ENCODE measurements around the gene SLC9C1. TPM values are rescaled to one million over a fixed set of nuclear protein-coding genes. Genes with fewer than 3 reads are reported as not detected.

The SLC9C1 gene
- total RNA-seq, 4 donors from 2014 or later: not detected

DNA sequence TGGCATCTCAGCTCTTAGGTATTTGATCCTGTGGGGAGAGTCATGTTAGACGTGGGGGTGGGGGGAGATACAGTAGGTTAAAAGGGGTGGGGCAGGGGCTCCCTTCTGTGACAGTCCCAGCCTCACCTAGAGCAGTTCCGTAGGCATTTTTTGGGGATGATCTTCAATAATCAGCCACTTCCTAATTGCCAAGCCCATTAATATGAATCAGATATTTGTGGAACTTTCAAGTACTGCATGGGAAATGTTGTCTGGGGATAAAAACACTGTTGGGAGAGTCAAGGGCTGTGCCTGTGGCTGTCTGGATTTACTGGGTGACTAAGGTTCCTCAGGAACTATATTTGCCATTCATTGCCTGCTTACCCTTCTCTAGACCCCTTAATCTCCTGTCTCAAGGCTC lies 198.3 kb downstream of the SLC9C1 start:
- in situ Hi-C loops (cut with MboI; ENCODE audit: low pct_ligation_motif_present in 1 of 4, low pct_unique_long_range_greater_than_20kb in 1 of 4, low sequenced_read_pairs in 3 of 4) (no loop called here), intact Hi-C loops (cut with DNase I; ENCODE audit: low total_unique reads) (no loop called here)
- TF ChIP-seq EP300 (IDR thresholded peaks at IDR 0.05; ENCODE audit: low read depth) (no peak), POLR2AphosphoS5 (IDR thresholded peaks at IDR 0.05) (no peak), POLR2A (IDR thresholded peaks at IDR 0.05) (no peak)
- TF ChIP-seq, protein P1, sequence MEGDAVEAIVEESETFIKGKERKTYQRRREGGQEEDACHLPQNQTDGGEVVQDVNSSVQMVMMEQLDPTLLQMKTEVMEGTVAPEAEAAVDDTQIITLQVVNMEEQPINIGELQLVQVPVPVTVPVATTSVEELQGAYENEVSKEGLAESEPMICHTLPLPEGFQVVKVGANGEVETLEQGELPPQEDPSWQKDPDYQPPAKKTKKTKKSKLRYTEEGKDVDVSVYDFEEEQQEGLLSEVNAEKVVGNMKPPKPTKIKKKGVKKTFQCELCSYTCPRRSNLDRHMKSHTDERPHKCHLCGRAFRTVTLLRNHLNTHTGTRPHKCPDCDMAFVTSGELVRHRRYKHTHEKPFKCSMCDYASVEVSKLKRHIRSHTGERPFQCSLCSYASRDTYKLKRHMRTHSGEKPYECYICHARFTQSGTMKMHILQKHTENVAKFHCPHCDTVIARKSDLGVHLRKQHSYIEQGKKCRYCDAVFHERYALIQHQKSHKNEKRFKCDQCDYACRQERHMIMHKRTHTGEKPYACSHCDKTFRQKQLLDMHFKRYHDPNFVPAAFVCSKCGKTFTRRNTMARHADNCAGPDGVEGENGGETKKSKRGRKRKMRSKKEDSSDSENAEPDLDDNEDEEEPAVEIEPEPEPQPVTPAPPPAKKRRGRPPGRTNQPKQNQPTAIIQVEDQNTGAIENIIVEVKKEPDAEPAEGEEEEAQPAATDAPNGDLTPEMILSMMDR (IDR thresholded peaks at IDR 0.05): no peak
- Histone ChIP-seq H3K9me3 (no peaks in the 10 kb centered on the region), H3K27me3 (no peaks in the 10 kb centered on the region), H3K36me3 (no peaks in the 10 kb centered on the region), H3K4me3 (no peak overlapping the region), H3K4me1 (peaks cover 0 to 51% (median 24%) of the 10 kb centered on the region in 4 donors), H3K27ac (peak overlapping the region in 2 of 4 donors; percentile 12 to 13)
- no peak for DNase-seq
- WGBS, 2 donors (ENCODE audit: low coverage in 1 of 2): 34 to 55% methylated on average over 2 of the region's 2 CpGs

DNA sequence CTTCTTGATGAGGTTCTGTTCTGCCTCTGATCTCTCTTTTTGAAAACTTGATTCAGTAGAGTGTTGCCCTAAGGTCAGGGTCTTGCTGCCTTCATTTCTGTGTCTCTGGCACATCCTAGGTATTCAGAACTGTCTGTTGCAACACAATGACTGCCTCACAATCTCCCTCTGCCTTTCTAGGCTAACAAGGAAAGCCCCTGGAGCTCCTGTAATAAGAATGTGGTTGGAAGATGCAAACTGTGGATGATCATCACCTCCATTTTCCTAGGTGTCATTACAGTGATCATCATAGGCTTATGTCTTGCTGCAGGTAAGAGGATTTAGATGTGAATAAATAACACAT lies 200.9 kb downstream of the SLC9C1 start:
- DNase-seq: no peak
- in situ Hi-C loops (cut with MboI; ENCODE audit: low pct_ligation_motif_present in 1 of 4, low pct_unique_long_range_greater_than_20kb in 1 of 4, low sequenced_read_pairs in 3 of 4) (no loop called here), intact Hi-C loops (cut with DNase I; ENCODE audit: low total_unique reads) (no loop called here)
- no peaks in the 10 kb centered on the region for H3K9me3 ChIP-seq
- H3K4me1 ChIP-seq: peaks cover 3 to 75% (median 35%) of the 10 kb centered on the region in 4 donors
- H3K4me3 ChIP-seq: no peak overlapping the region
- no peaks in the 10 kb centered on the region for H3K36me3 ChIP-seq
- H3K27me3 ChIP-seq: no peaks in the 10 kb centered on the region
- TF ChIP-seq POLR2A (IDR thresholded peaks at IDR 0.05): no peak
- no peak for TF ChIP-seq EP300 (IDR thresholded peaks at IDR 0.05; ENCODE audit: low read depth)
- peak overlapping the region; percentile 49 to 70 (median 63) for H3K27ac ChIP-seq

DNA sequence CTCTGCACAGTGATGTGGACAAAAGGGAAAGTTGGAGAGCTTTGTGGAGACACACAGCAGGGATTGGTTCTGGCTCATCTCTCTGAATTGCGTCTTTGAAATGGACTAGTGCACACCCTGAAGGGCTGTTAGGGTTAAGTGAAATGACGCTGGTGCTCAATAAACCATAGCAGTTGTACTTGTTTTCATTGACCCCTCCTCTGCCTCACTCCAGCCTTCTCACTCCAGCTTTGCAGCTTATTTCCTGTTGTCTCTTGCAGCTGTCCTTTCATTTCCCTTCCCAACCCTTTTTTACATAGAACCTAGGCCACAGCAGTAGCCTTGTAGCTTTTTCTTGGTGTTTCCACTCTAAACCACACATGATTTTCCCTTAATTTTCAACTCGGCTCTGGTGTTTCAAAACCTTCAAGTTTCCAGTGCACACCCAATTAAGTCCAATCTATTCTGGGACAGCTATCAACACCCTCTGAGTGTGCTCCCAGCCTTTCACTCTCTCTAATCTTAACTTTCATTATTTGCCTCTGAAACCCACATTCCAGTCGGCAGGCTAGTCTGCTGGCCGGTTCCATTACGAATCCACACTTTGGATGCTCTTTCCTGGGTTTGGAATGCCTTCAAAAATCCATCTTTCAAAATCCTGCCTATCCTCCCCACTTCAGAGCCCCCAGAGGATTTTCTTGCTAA lies 201.4 kb downstream of the SLC9C1 start:
- Histone ChIP-seq H3K4me3 (no peak overlapping the region), H3K4me1 (peaks cover 3 to 75% (median 35%) of the 10 kb centered on the region in 4 donors), H3K36me3 (no peaks in the 10 kb centered on the region), H3K27ac (peak overlapping the region; percentile 49 to 70 (median 63)), H3K9me3 (no peaks in the 10 kb centered on the region), H3K27me3 (no peaks in the 10 kb centered on the region)
- in situ Hi-C loops (cut with MboI; ENCODE audit: low pct_ligation_motif_present in 1 of 4, low pct_unique_long_range_greater_than_20kb in 1 of 4, low sequenced_read_pairs in 3 of 4) (no loop called here), intact Hi-C loops (cut with DNase I; ENCODE audit: low total_unique reads) (no loop called here)
- 38 to 53% methylated on average over 5 to 6 of the region's 6 CpGs for WGBS, 2 donors (ENCODE audit: low coverage in 1 of 2)
- TF ChIP-seq POLR2AphosphoS5 (IDR thresholded peaks at IDR 0.05): peak in 2 of 3 donors; percentile 30 to 50
- TF ChIP-seq POLR2A (IDR thresholded peaks at IDR 0.05): peak; percentile 37
- no peak for TF ChIP-seq EP300 (IDR thresholded peaks at IDR 0.05; ENCODE audit: low read depth)
- DNase-seq: peak; percentile 37

DNA sequence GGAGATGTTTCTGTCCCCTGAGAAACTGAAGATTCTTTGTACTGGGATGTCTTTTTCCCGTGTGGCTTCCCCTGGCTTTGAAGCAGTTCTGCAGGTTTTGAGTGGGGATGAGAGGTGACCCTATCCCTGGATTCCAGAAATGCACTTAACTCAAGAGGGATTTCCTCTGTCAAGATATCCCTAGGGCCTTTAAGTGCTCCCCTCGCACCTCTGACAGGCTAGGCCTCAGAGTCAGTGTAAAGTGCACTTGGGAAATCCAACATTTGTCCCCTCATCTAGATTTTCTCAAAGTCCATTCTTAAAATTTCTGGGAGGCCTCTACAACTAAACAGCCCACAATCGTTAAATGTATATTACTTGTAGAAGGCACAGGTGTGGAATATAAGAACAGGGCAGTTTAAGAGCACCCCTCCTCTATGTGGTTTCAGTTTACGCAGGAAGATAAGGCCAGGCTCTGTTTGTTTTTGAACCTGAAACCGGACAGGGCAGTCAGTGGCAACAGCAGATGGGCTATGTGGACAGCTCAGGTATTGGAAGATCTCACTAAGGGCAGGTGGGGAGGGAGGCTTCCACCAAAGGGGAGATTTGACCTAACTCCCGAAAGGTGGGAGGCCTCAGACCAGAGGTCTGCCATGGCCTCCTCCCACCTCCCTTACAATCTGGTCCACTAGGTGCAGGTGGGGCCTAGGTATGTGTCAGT lies 203.0 kb downstream of the SLC9C1 start:
- TF ChIP-seq POLR2AphosphoS5 (IDR thresholded peaks at IDR 0.05): peak in 2 of 3 donors; percentile 41 to 48
- TF ChIP-seq, protein P1 (IDR thresholded peaks at IDR 0.05): no peak
- H3K27me3 ChIP-seq: no peaks in the 10 kb centered on the region
- intact Hi-C loops (cut with DNase I; ENCODE audit: low total_unique reads) (no loop called here), in situ Hi-C loops (cut with MboI; ENCODE audit: low pct_ligation_motif_present in 1 of 4, low pct_unique_long_range_greater_than_20kb in 1 of 4, low sequenced_read_pairs in 3 of 4) (no loop called here)
- no peaks in the 10 kb centered on the region for H3K9me3 ChIP-seq
- H3K4me1 ChIP-seq: peaks cover 3 to 72% (median 32%) of the 10 kb centered on the region in 4 donors
- peak; percentile 44 for DNase-seq
- H3K4me3 ChIP-seq: no peak overlapping the region
- no peaks in the 10 kb centered on the region for H3K36me3 ChIP-seq
- WGBS, 2 donors (ENCODE audit: low coverage in 1 of 2): 57 to 86% methylated on average over 3 to 6 of the region's 6 CpGs
- peak overlapping the region; percentile 67 to 76 (median 72) for H3K27ac ChIP-seq

Small RNAs within 50 kb of the gene (small RNA-seq; reads per million reads assigned to genes)
- gene MIR567: 0 reads per million in 4 donors

Other genes starting within 250 kb of the SLC9C1 start
- 10 to 100 TPM; 26.9 to 65.7 (median 47.1) TPM for gene C3orf52, start 207.8 kb downstream of the SLC9C1 start, total RNA-seq
- under 1 TPM in 2 of 4 donors, not detected in 2; 0.64 to 0.68 TPM for gene GCSAM, start 161.0 kb downstream of the SLC9C1 start, total RNA-seq
- gene CD200, start 38.9 kb upstream of the SLC9C1 start, total RNA-seq: 1 to 10 TPM in 3 of 4 donors, not detected in 1; 1.1 to 4.1 (median 3.6) TPM
- gene BTLA, start 205.3 kb upstream of the SLC9C1 start, total RNA-seq: 10 to 100 TPM in 1 of 4 donors, under 1 TPM in 1, not detected in 2; 0.82 to 12.9 TPM